GM18873 (cell line): Measurements from ENCODE around the gene CDON.

Experiments
- ATAC-seq: cut with Tn5 transposase; IDR thresholded peaks from one replicate; pipeline ENCODE4 v1.9.1; 2021; ENCODE audit warnings: mild to moderate bottlenecking, moderate library complexity, moderate number of reproducible peaks; ENCODE audit not compliant: unreplicated experiment, low FRiP score

Gene CDON

DNA sequence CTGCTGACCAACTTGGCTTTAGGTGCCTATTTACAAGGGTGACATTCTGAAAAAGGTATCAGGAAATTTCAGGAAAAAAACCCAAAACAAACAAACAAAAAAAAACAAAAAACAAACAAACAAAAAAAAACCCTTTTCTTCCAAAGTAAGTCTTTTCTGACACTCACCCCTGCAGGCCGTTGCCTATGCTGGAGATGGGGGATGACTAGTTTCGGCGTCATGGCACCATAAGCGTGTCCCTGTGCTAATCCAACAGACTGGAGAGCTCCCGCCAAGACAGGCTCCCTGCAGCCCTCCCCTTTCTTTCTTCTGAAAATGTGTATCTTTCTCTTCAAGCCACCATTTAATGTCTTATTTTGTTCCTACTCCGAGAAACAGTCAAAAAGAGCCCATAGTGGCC is 103.2 kb downstream of the CDON start:
- no peak for ATAC-seq

DNA sequence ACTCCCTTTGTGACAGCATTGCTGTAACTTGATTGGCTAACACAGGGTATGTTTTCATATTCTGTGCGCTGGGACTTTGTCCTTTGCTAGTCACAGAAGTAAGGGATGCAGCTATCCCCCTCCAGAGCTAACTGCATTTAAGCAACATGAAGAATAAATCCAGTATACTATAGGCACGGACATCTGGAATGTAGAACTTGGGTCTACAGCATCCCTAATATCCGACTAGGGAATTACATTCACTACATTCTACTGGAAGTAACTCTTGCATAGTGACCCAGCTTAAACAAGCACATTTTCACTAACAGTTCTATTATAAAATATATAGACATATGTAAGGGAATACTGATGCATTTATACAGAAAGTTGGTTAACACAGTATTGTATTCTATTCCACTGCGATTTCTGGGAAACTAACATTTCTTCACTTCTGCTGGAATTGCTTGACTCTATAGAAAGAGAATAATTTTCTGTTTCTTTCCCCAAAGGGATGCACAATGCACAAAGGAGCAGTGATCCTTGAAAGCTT is 103.7 kb downstream of the CDON start:
- no peak for ATAC-seq

DNA sequence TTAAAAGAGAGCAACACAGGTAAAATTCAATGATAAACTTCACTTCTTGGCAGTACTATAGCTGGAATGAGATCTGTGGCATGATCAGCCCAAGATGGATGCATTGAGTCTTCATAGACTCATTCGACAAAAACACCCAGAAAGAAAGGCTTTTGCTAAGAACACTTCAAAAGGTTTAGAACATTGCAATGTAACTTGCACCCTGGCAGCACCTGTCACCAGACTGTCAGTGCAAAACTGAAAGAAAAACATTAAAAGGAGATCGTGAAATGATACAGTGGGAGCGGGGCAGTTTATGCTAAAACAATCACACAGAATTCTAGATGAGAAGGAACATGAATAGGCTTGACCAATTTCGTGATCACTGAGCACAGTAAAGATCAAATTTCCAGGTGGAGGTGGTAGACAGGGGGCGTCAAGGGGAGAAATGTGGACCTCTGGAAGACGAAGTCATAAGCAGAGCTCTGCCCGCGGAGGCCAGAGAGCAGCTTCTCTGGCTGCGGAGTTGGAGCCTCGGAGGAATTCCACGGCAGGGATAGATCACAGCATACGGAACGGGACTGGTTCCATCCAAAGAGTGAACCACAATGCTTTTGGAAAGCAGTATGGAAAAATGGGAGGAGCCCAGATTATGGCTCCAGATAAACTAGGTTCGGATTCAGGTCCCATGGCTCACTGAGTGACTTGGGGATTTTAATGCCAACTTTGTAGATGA is 104.9 kb downstream of the CDON start:
- no peak for ATAC-seq

DNA sequence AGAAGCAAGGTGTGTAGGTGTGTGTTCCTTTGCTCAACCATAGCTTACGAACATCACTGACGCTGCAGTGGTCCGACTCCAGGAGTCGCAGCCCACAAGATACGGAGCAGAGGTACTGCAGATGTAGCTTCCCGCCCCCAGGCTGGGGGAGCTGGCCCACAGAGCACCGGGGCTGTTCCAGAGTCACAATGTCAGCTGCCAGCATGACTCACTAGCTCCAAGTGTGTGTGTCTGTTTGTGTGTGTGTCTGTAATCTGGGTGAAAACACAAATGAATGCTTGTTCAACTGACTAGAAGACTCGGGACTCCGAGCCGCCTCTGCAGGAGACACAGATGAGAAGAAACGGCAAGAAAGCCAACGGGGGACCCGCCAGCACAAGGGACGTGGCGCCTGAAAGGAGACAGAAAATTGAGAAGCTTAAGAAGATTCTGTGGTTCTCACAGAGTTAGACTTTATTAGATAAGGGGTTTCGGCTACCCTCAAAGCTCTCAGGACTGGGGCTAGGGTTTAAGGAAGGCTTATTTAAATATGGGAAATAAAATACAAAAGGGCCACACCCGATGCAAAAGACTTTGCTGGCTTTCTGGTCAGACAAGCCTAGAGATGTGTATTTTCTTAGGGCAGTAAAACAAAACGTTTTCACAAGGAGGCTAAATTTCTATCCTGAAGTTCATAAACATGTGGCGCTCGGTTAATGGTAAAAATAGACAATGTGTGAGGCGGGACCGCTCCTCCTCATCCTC is 106.1 kb downstream of the CDON start:
- ATAC-seq, result no peak

DNA sequence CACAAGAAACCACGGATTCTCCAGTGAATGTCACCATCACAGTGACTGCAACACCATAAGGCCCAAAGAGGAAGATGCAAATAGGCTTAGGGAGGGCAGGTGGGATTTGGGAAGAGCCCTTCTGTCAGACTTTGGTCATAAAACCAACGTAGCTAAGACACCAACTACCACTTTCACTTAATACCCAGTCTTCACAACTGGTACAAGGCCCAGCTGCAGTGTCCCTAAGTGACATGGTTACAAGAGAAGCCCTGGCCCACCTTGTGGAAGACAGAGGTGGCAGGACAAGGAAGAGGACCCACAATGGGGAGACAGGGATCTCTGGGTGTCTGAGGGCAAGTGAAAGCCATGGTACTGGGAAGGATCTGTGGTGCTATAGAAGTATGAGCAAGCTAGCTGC is 106.8 kb downstream of the CDON start:
- ATAC-seq, result no peak

DNA sequence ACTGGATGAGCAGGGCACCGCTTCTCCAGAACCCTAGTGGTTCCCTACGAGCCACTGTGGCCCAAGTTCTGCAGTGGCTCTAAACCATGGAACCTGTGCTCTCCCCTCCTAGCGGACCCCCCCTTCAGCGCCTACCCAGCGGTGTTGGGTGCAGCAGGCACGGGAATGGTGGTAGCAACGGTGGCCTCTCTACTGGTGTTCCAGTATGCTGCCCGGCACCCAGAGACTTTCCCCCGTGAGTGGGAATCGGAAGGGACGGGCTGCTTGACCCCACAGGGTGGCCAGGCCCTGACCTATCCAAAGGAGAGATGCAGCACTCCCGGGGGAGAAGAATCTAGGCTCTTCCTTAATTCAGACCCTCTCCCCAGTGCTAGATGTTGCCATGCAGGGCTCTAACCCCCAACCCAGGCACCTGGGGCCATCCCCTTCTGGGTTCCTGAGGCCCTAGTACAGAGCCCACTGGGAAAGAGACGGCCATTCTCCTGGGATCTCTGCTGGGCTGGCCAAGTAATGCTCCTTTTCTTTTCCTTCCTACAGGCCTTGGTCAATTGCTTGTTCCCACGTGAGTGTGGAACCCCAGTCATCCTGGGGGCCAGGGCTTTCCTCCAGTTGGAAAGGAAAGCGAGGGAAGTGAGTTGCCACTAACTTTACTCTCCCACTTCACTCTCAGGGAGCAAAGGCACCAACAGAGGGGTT is 107.6 kb downstream of the CDON start:
- no peak for ATAC-seq

DNA sequence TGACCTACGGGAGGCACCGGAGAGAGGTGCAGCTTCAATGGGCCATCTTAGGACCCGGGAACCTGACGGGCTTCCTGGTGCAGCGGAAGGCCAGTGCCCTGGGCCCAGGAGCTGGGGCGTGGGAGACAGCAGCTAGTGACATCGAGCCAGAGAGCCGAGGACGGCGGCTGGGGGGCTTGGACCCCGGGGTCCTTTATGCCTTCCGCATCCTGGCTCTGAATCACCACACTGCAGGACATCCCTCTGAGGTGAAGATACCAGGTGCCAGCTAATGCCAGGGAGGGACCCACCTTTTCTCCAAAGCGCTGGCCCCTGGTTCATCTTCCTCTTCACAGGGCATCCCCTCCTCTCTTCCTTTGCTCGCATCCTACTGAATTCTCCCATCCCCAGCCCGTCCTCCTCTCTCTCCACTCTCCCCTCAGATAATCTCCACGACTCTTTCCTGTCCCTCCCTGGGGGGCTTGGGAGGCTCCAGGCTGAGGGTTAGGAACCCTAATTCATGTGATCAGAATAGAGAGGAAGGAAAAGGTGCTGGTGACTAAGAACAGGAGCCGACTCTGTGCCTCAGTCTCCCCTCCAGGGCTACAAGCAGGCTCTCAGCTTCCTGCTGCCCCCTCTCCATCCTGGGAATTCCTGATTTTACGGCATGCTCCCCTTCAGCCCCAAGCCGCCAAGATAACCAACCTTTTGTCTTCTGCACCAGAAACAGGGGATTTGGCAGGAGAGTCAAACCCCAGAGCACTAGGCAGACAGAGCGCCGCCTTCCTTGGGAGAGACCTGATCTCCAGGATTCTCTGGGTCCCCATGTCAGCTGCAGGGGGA is 108.3 kb downstream of the CDON start:
- no peak for ATAC-seq

DNA sequence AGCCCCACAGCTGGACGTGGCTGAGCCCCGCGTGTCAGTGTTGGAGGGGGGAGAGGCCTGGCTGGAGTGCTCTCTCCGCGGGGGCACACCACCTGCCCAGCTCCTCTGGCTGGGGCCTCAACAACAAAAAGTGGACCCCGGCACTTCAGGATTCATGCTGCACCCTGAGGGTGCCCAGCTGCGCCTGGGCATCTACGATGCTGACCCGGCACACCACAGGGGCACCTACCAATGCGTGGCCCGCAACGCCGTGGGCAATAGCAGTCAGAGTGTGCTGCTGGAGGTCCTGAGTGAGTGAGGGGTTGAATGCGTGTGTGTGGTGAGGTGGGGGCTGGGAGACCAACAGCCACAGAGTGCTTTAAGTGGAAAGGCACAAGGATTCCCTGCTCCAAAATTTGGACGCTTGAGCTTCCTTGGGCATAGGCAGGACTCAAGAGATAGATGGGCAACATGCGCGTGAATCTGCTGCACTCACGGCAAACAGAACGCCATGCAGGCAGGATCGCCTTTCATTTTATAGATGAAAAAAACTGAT is 109.2 kb downstream of the CDON start:
- ATAC-seq, result no peak

DNA sequence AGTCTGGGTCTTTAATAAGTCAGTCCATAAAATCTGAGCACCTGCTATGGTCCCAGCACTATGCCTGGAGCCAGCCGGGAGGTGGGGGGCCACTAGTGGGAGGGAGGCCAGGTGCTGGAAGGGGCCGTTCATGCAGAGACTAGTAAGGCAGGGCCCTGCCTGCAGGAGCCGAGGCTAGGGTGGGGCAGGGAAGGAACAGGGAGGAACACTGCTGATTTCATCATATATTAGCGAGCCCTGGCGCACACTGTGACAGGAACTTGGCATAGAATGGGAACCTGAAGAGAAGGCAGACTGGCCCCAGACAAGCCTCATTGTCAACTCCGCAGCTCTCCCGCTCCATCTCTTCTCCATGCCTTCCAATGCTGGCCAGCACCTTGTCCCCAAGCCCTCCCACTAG is 109.7 kb downstream of the CDON start:
- ATAC-seq, result no peak

DNA sequence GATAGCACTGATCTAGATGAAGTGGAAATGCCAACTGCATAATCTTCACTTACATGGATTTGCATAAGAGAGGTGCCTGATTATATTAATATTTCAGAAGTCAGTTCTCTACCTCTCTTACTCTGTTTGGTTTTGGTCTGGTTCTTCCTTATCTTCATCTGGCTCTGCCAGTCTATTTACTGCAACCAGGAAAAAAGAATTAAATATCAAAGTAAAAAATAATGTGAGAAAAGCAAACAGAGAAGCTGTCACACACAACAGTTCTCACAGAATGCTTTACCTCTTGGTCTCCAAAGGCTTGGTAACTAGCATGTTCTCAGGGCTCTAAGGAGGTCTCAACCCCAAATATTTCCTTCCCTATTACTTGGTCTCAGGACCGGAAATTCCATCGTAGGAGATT is 110.1 kb downstream of the CDON start:
- ATAC-seq, result no peak

DNA sequence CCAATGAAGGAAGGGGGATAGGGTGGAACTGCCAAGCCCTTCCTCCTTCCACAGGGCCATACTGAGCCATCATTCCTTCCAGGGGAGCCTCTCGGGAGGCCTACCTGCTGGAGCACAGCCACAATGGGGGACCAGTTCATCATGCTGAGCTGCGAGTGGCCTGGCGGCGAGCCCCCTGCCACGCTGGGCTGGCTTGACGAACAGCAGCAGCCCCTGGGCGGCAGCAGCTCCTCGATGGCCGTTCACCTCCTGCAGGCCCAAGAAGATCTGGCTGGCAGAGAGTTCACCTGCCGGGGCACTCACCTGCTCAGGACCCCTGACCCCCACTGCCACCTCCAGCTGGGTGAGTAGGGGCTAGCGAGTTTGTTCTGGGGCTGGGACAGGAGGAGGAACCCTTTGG is 110.9 kb downstream of the CDON start:
- ATAC-seq, result no peak

DNA sequence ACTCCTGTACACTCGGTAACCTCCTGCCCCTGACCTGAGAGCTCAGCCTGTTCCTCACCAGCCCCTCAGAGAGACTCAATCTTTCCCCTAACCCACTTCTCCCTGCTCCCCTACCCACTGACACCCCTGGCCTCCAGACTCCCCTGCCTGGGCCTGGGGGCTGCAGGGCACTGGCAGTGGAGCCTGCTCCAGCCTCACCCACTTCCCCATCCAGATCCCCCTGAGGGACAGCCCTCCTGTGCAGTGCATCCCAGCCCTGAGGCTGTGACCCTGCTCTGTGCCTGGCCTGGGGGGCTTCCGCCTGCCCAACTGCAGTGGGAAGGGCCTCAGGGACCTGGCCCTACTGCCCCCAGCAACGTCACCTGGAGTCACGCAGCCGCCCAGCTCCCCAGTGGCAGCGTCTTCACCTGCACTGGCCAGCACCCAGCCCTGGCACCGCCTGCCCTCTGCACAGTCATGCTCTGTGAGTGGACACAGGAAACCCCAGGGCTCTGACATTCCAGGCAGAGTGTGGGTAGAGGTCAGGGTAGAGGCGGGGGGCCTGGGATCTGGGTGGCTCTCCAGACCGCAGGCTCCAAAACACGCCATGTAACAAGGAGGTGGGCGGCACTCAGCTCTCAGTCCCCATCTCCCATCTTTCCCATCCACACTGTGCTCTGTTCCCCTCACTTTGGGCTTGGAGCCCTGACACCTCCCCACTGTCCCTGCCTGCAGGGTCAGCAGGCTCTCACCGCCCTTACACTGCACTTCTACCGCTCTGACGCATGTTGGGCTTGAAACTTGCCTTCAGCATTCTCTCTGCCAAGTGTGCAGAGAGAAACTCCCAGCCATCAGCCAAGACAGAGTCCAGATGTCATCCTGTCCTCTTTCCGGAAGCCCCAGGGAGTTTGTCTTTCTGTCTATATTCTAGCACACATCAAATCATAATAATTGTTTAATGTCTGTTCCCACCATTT is 111.7 kb downstream of the CDON start:
- ATAC-seq, result no peak

DNA sequence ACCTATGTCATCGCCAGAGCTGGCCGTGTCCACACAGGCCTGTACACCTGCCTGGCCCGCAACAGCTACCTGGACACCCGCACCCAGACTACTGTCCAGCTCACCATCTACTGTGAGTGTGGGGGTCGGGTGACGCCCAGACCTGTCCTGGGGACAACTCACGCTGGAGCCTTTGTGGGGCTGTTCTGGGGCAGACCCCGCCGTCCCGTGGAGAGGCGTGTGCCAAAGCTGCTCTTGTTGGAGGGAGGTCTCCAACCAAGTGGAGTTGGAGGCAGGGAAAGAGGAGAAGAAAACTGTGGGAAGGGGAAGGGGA is 112.5 kb downstream of the CDON start:
- no peak for ATAC-seq

DNA sequence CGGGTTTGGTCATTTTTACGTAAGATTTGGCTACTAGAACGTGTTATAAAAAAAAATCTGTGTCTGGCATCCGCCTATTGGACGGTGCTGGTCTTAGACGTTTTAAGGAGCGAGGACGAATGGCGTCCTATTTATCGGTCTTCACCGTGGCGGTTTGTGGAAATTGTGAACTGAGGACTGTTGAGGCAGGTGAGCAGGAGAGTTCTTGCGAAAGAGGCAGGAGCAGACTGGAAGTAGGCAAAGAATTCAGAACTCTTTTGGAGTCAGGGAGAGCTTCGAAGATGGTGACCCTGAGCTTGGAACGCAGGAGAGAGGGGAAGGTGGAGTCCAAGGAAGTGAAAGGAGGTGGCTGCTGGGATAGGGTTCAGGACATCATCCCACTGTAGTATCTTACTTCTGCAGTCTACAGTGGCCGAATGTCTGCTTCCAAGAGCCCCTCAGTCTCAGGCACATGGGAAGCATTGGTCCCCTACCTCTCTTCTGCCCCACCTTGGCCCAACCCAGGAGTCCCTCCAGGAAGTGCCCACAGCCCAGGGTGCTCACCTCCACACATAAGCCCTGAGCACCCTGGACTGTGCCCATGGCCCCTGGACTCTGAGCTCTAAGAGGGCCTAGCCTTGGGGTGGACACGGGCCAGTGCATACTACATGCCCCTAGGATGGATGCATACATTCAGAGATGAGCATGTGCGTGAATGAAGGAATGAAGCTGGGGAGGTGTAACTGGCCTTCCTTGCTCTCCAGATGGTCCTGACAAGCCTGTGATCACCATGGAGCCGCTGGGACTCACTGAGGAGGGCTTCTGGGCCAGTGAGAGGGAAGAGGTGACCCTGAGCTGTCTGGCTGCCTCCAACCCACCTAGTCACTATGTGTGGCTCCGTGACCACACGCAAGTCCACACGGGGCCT is 113.1 kb downstream of the CDON start:
- ATAC-seq, result no peak

DNA sequence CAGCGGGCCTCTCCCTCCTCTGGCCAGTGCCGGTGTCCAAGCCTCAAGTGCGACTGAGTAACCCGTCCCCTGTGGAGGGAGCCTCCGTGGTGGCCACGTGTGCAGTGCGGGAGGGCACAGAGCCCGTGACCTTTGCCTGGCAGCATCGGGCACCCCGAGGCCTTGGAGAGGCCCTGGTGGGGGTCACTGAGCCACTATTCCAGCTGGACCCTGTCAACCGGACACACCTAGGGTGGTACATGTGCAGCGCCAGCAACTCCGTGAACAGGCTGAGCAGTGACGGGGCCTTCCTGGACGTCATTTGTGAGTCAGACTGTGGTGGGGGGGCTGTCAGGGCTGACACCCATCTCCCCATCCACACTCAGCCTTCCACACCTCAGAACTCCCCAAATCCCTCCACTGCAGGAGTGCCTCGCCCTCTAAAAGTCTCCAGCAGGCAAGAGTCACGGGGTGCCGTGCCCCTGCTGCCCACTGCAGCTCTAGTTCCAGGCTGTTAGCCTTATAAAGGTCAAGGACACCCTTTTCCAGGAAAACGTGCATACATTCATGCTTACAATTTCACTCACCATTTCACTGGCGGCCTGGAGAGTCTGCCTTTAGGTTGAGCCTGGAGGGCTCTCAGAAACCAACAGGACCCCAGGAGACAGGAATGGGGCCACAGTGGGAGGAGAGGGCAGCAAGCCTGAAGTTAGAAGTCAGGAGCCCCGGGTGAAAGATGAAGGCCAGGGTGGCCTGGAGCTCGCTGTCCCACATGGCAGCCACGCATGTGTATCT is 114.2 kb downstream of the CDON start:
- ATAC-seq, result no peak

DNA sequence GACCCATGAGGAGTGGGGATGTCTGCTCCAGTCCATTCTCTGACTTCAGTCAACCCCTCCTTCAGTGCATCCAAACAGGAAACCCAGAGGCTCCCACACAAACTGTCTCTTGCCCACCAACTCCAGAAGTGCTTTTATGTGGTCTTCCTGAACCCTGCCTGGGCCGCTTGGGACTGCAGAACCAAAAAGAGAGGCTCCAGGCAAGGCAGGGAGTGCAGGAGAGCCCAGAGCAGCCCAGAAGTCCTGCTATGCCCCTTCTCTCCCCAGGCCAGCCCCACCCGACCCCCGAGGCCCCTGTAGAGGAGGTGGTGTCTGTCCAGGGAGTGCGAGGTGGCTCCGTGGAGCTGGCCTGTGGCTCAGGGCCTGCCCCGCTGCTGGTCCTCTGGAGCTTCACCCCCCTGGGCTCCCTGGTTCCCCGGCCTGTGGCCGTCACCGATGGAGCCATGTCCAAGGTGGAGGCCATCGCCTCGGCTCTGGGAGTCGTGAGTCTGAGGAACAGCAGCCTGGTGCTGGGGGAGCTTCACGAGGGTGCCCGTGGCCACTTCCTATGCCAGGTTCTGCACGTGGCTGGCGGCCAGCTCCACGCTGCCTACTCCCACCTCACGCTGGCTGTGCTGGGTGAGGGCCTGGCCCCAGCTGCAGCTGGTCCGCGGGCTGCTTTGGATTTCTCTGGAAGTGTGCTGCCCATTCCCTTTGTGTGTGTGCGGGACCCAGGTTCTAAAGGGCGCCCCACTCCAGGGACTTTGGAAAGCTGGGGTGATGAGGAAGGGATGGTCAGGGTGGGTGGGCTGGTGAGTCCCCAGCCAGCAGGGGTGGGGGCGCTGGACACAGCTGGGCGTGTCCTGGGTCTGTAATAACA is 115.0 kb downstream of the CDON start:
- ATAC-seq, result no peak
